HFFc6 (cell line): Measurements from ENCODE around the gene CDH8. TPM values are rescaled to one million over a fixed set of nuclear protein-coding genes. Genes with fewer than 3 reads are reported as not detected.

ENCODE experiments used
- DNase-seq: peaks from one replicate; pipeline ENCODE4 v3.0.0-alpha.2; 2018
- H3K27ac Mint-ChIP-seq: 2 replicates; pipeline ENCODE4 v1.8.0; 2020; ENCODE audit warnings: mild to moderate bottlenecking, mixed read lengths
- H3K27me3 Mint-ChIP-seq: 2 replicates; pipeline ENCODE4 v1.8.0; 2021; ENCODE audit warnings: mild to moderate bottlenecking, moderate library complexity, mixed read lengths; ENCODE audit not compliant: insufficient read depth
- H3K36me3 Mint-ChIP-seq: 2 replicates; pipeline ENCODE4 v1.8.0; 2021; ENCODE audit warnings: low read depth, mixed read lengths
- H3K4me1 Mint-ChIP-seq: 2 replicates; pipeline ENCODE4 v1.8.0; 2020; ENCODE audit warnings: low read depth, mixed read lengths
- H3K4me3 Mint-ChIP-seq: 2 replicates; pipeline ENCODE4 v1.8.0; 2020; ENCODE audit warnings: mild to moderate bottlenecking, moderate library complexity, mixed read lengths
- H3K9me3 Mint-ChIP-seq: 2 replicates; pipeline ENCODE4 v1.8.0; 2020; ENCODE audit warnings: mild to moderate bottlenecking, mixed read lengths
- total RNA-seq, 6 experiments: library from RNA; stranded (reverse); fragmentation: NEBNext Ultra II Directional; extraction: Animal tissue kit (Norgen Biotek cat#: 25700); gene quantifications; 2 replicates in 1 of 6; 3 replicates in 5 of 6; pipeline ENCODE4 v1.2.3, GENCODE V29; 2021
- TF ChIP-seq, protein P1 (sequence below): fragments of 200-600 bp; sonication (generic); IDR thresholded peaks from 2 replicates; pipeline ENCODE4 v1.5.0; 2021; ENCODE audit warnings: antibody characterized with exemption, mild to moderate bottlenecking

Gene CDH8
- total RNA-seq, 6 experiments from 2014 or later: not detected

DNA sequence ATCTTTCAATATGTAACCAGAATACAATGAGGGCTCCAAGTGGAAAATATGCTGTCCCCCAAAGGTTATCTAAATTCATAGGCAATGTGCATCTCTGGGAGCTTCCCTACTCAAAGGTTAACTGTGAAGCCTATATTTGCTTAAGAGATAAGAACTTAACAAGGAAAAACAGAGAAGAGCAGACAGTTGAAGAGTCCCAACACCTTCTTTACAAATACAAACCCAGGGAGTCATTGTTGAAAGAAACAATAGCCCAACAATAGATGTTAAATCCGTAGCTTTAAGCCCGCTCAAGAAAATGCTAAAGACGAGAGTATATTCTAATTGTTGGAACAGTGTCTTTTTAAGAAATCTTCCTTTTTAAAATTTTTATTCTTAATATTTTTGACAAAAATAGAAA lies 87.8 kb downstream of the CDH8 start:
- Mint-ChIP-seq H3K4me3 (no peak overlapping the region), H3K36me3 (no peaks in the 10 kb centered on the region), H3K27ac (no peak overlapping the region), H3K27me3 (no peaks in the 10 kb centered on the region), H3K9me3 (peaks cover 16% of the 10 kb centered on the region), H3K4me1 (no peaks in the 10 kb centered on the region)
- TF ChIP-seq, protein P1, sequence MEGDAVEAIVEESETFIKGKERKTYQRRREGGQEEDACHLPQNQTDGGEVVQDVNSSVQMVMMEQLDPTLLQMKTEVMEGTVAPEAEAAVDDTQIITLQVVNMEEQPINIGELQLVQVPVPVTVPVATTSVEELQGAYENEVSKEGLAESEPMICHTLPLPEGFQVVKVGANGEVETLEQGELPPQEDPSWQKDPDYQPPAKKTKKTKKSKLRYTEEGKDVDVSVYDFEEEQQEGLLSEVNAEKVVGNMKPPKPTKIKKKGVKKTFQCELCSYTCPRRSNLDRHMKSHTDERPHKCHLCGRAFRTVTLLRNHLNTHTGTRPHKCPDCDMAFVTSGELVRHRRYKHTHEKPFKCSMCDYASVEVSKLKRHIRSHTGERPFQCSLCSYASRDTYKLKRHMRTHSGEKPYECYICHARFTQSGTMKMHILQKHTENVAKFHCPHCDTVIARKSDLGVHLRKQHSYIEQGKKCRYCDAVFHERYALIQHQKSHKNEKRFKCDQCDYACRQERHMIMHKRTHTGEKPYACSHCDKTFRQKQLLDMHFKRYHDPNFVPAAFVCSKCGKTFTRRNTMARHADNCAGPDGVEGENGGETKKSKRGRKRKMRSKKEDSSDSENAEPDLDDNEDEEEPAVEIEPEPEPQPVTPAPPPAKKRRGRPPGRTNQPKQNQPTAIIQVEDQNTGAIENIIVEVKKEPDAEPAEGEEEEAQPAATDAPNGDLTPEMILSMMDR: no peak
- DNase-seq: no peak

GRCh38 chr16:61946019-61946418 lies 90.2 kb downstream of the CDH8 start:
- TF ChIP-seq, protein P1: no peak
- no peaks in the 10 kb centered on the region for H3K4me1 Mint-ChIP-seq
- no peaks in the 10 kb centered on the region; the same call in 1 of the 2 replicates for H3K27me3 Mint-ChIP-seq
- no peaks in the 10 kb centered on the region; the same call in 1 of the 2 replicates for H3K36me3 Mint-ChIP-seq
- no peak overlapping the region for H3K4me3 Mint-ChIP-seq
- H3K9me3 Mint-ChIP-seq: peaks cover 28% of the 10 kb centered on the region
- H3K27ac Mint-ChIP-seq: no peak overlapping the region
- DNase-seq: no peak

DNA sequence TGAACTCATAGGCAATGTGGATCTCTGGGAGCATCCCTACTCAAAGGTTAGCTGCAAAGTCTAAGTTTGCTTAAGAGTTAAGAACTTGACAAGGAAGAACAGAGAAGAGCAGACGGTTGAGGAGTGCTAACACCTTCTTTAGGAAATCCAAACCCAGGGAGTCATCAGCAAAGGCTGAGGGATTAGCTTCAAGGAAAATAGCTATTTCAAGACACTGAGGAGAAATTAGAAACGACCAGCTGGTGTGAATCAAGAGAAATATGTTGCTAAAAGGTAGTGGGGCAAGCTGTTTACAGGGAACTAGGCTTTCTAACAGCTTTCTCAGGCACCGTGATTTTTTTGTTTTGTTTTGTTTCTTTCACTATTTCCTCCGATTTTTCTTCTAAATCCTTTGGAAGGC lies 90.7 kb downstream of the CDH8 start:
- H3K27ac Mint-ChIP-seq: no peak overlapping the region
- H3K4me1 Mint-ChIP-seq: no peaks in the 10 kb centered on the region
- no peaks in the 10 kb centered on the region; the same call in 1 of the 2 replicates for H3K36me3 Mint-ChIP-seq
- peaks cover 28% of the 10 kb centered on the region for H3K9me3 Mint-ChIP-seq
- DNase-seq: no peak
- H3K4me3 Mint-ChIP-seq: no peak overlapping the region
- no peaks in the 10 kb centered on the region; the same call in 1 of the 2 replicates for H3K27me3 Mint-ChIP-seq
- TF ChIP-seq, protein P1: no peak

DNA sequence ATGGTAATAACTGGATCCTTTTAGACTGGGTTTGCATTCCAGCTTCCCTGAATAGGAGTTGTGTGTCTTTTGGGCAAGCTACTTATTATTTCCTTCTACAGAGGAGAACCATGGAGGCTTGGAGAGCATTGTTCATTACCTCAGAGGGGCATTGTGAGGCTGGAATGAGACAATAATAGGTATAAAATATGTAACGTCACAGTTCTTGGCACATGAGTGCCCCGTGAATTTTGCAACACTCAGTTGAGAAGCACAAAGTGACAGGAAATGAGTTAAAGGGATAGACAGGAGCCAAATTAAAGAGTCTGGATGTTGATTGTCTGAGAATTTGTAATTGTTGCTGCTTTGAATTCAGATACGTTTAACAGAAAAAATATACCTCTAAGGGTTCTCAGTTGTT lies 92.2 kb downstream of the CDH8 start:
- peaks cover 28% of the 10 kb centered on the region for H3K9me3 Mint-ChIP-seq
- H3K36me3 Mint-ChIP-seq: no peaks in the 10 kb centered on the region; the same call in 1 of the 2 replicates
- no peaks in the 10 kb centered on the region for H3K4me1 Mint-ChIP-seq
- H3K27ac Mint-ChIP-seq: no peak overlapping the region
- no peak overlapping the region for H3K4me3 Mint-ChIP-seq
- no peaks in the 10 kb centered on the region; the same call in none of the 2 replicates for H3K27me3 Mint-ChIP-seq
- TF ChIP-seq, protein P1: no peak
- DNase-seq: no peak

- Mint-ChIP-seq H3K27ac (no peak overlapping the region), H3K4me1 (no peaks in the 10 kb centered on the region), H3K27me3 (no peaks in the 10 kb centered on the region; the same call in none of the 2 replicates), H3K36me3 (no peaks in the 10 kb centered on the region; the same call in 1 of the 2 replicates), H3K4me3 (no peak overlapping the region), H3K9me3 (peaks cover 21% of the 10 kb centered on the region)
- TF ChIP-seq, protein P1: no peak
- DNase-seq: no peak
These were observed 95.6 kb downstream of the CDH8 start for GRCh38 chr16:61940611-61941010.

GRCh38 chr16:61937646-61938045 lies 98.6 kb downstream of the CDH8 start:
- DNase-seq: no peak
- no peak overlapping the region for H3K27ac Mint-ChIP-seq
- H3K4me1 Mint-ChIP-seq: no peaks in the 10 kb centered on the region
- peaks cover 15% of the 10 kb centered on the region for H3K9me3 Mint-ChIP-seq
- TF ChIP-seq, protein P1: no peak
- no peaks in the 10 kb centered on the region; the same call in 1 of the 2 replicates for H3K36me3 Mint-ChIP-seq
- no peaks in the 10 kb centered on the region; the same call in none of the 2 replicates for H3K27me3 Mint-ChIP-seq
- no peak overlapping the region for H3K4me3 Mint-ChIP-seq
